SK-N-SH (cell line): ENCODE data around the gene IL17RA. TPM values are rescaled to one million over a fixed set of nuclear protein-coding genes. Genes with fewer than 3 reads are reported as not detected.

Experiments used
- CTCF ChIA-PET: fragments of 300-600, 350-600 bp; formaldehyde crosslinking; extraction: SDS; loops from one replicate; lab custom pipeline; 2021; lab: Yijun Ruan, JAX
- POLR2A ChIA-PET: fragments of 350-600 bp; sonication (Branson Sonifier 250); formaldehyde crosslinking; extraction: SDS; loops from one replicate; lab custom pipeline; 2020; ENCODE audit warnings: antibody characterized with exemption, inconsistent platforms; lab: Yijun Ruan, JAX
- DNase-seq: peaks from one replicate; pipeline ENCODE4 v3.0.0; 2012
- H2AFZ ChIP-seq: fragments of 200-600 bp; sonication (generic); 2 replicates; pipeline ENCODE4 v1.8.1; 2016; ENCODE audit warnings: antibody characterized with exemption, mild to moderate bottlenecking, low read depth
- H3F3A ChIP-seq: fragments of 200-600 bp; sonication (generic); replicated peaks from 2 replicates; pipeline ENCODE3; 2016; ENCODE audit warnings: antibody characterized with exemption, mild to moderate bottlenecking; ENCODE audit not compliant: insufficient read depth
- H3K27ac ChIP-seq, 2 experiments: fragments of 200-500 bp in 1 of 2; fragments of 200-600 bp in 1 of 2; sonication (Bioruptor generic) in 1 of 2; sonication (generic), shearing (Covaris generic) in 1 of 2; 2 replicates each; pipeline versions ENCODE4 v1.5.1 to v1.6.1; 2014 to 2016; ENCODE audit warnings: low read depth in 2 of 2, inconsistent platforms in 1 of 2, low read length in 1 of 2, mild to moderate bottlenecking in 1 of 2, mixed read lengths in 1 of 2
- H3K27me3 ChIP-seq: fragments of 200-600 bp; sonication (generic), shearing (Covaris generic); 2 replicates; pipeline ENCODE4 v1.6.1; 2016; ENCODE audit warnings: mixed run types; ENCODE audit not compliant: insufficient read depth
- H3K36me3 ChIP-seq, 2 experiments: fragments of 200-500 bp in 1 of 2; fragments of 200-600 bp in 1 of 2; sonication (Bioruptor generic) in 1 of 2; sonication (generic) in 1 of 2; replicated peaks in 1 of 2; 2 replicates each; pipeline versions ENCODE3 to v1.5.1; 2014 to 2016; ENCODE audit warnings: low read length in 1 of 2, mild to moderate bottlenecking in 1 of 2; ENCODE audit not compliant: insufficient read depth in 2 of 2, control insufficient read depth in 1 of 2
- H3K4me1 ChIP-seq, 2 experiments: fragments of 200-500 bp in 1 of 2; fragments of 200-600 bp in 1 of 2; sonication (Bioruptor generic) in 1 of 2; sonication (generic), shearing (Covaris generic) in 1 of 2; 2 replicates each; pipeline versions ENCODE4 v1.5.1 to v1.6.1; 2014 to 2016; ENCODE audit warnings: low read depth in 1 of 2, low read length in 1 of 2, mixed run types in 1 of 2; ENCODE audit not compliant: insufficient read depth in 2 of 2, control insufficient read depth in 1 of 2
- H3K4me2 ChIP-seq: fragments of 200-600 bp; sonication (generic), shearing (Covaris generic); 2 replicates; pipeline ENCODE4 v1.6.1; 2017; ENCODE audit warnings: mixed run types
- H3K4me3 ChIP-seq, 2 experiments: fragments of 200-500 bp in 1 of 2; fragments of 200-600 bp in 1 of 2; sonication (Bioruptor generic) in 1 of 2; sonication (generic), shearing (Covaris generic) in 1 of 2; 2 replicates each; pipeline versions ENCODE4 v1.5.1 to v1.8.1; 2014 to 2016; ENCODE audit warnings: low read depth in 2 of 2, inconsistent platforms in 1 of 2, low read length in 1 of 2, mild to moderate bottlenecking in 1 of 2, mixed read lengths in 1 of 2, moderate library complexity in 1 of 2
- H3K79me2 ChIP-seq: fragments of 200-600 bp; sonication (generic); 2 replicates; pipeline ENCODE4 v1.8.1; 2017; ENCODE audit warnings: mild to moderate bottlenecking; ENCODE audit not compliant: insufficient read depth
- H3K9ac ChIP-seq: fragments of 200-600 bp; sonication (generic); 2 replicates; pipeline ENCODE4 v1.6.1; 2017; ENCODE audit warnings: mixed run types
- H3K9me2 ChIP-seq: fragments of 200-600 bp; sonication (generic); 2 replicates; pipeline ENCODE4 v1.6.1; 2017; ENCODE audit warnings: mixed run types
- H3K9me3 ChIP-seq: fragments of 200-600 bp; sonication (generic); 2 replicates; pipeline ENCODE4 v1.6.1; 2017; ENCODE audit warnings: mixed run types, mild to moderate bottlenecking, moderate library complexity
- H4K20me1 ChIP-seq: fragments of 200-600 bp; sonication (generic); 2 replicates; pipeline ENCODE4 v1.6.1; 2017; ENCODE audit warnings: mild to moderate bottlenecking, mixed run types; ENCODE audit not compliant: insufficient read depth
- CTCF ChIP-seq: fragments of 200-600 bp; sonication (generic); IDR thresholded peaks from 2 replicates; pipeline ENCODE4 v1.6.1; 2017; ENCODE audit warnings: antibody characterized with exemption, mild to moderate bottlenecking, moderate library complexity
- EZH2phosphoT487 ChIP-seq: fragments of 200-600 bp; sonication (generic); IDR thresholded peaks from 2 replicates; pipeline ENCODE4 v1.6.1; 2017; ENCODE audit warnings: low read depth, mixed run types, mild to moderate bottlenecking, antibody characterized with exemption, moderate library complexity, borderline replicate concordance
- FOSL2 ChIP-seq: IDR thresholded peaks from 2 replicates; pipeline ENCODE4 v1.4.0; 2012; ENCODE audit warnings: low read depth, mild to moderate bottlenecking, moderate library complexity, borderline replicate concordance
- FOXJ3 ChIP-seq: sonication (generic); formaldehyde crosslinking; IDR thresholded peaks from 2 replicates; pipeline ENCODE4 v1.5.1; 2020; ENCODE audit warnings: mild to moderate bottlenecking, missing genetic modification reagents
- FOXM1 ChIP-seq: IDR thresholded peaks from 2 replicates; pipeline ENCODE4 v1.4.0; 2012; ENCODE audit warnings: low read depth, mild to moderate bottlenecking
- GABPA ChIP-seq: IDR thresholded peaks from 2 replicates; pipeline ENCODE4 v1.4.0; 2012; ENCODE audit warnings: low read depth, mild to moderate bottlenecking
- JUND ChIP-seq: IDR thresholded peaks from 2 replicates; pipeline ENCODE4 v1.4.0; 2012
- NFIC ChIP-seq: IDR thresholded peaks from 2 replicates; pipeline ENCODE4 v1.4.0; 2012; ENCODE audit warnings: borderline replicate concordance
- NRF1 ChIP-seq: IDR thresholded peaks from 2 replicates; pipeline ENCODE4 v1.6.1; 2012; ENCODE audit warnings: low read depth, mild to moderate bottlenecking, low read length
- POLR2AphosphoS5 ChIP-seq: IDR thresholded peaks from 2 replicates; pipeline ENCODE4 v1.6.1; 2012; ENCODE audit warnings: low read depth, low read length
- RCOR1 ChIP-seq: fragments of 150-350 bp; IDR thresholded peaks from 2 replicates; pipeline ENCODE4 v1.6.1; 2017; ENCODE audit warnings: antibody characterized with exemption, low read length
- RXRA ChIP-seq: IDR thresholded peaks from 2 replicates; pipeline ENCODE4 v1.4.0; 2012; ENCODE audit warnings: low read depth, mild to moderate bottlenecking, borderline replicate concordance
- TEAD4 ChIP-seq: IDR thresholded peaks from 2 replicates; pipeline ENCODE4 v1.4.0; 2012; ENCODE audit warnings: mild to moderate bottlenecking, borderline replicate concordance; ENCODE audit not compliant: insufficient read depth
- USF1 ChIP-seq: IDR thresholded peaks from 2 replicates; pipeline ENCODE4 v1.4.0; 2012; ENCODE audit warnings: low read depth, borderline replicate concordance
- WGBS: methylation state at CpG from one replicate; pipeline ENCODE4 v1.1.6; 2017; ENCODE audit warnings: low lambda C conversion rate; 5-methylcytosine and 5-hydroxymethylcytosine counted together
- polyA plus RNA-seq, 3 experiments: library from polyadenylated mRNA; depleted of rRNA; stranded (reverse); fragments of >200 nt; gene quantifications; 2 replicates each; pipeline ENCODE4 v1.2.3, GENCODE V29; 2012

Gene IL17RA
- polyA plus RNA-seq, 1 of the 3 experiments (the other 2 are of a cell fraction), result 4.5 TPM

- POLR2A ChIA-PET, result no interaction called here
These were observed 32.0 kb downstream of the IL17RA start for GRCh38 chr22:17116572-17117330.

GRCh38 chr22:17117400-17117799 is 32.6 kb downstream of the IL17RA start:
- no peak overlapping the region for H3K4me3 ChIP-seq
- no peaks in the 10 kb centered on the region for H3F3A ChIP-seq
- no peak for DNase-seq
- no peaks in the 10 kb centered on the region for H3K9me3 ChIP-seq
- no CpG with 5 or more reads among the region's 3 CpGs for WGBS
- no peak for TF ChIP-seq FOSL2
- TF ChIP-seq EZH2phosphoT487, result no peak
- POLR2A ChIA-PET, result no interaction called here
- CTCF ChIA-PET, result interaction anchor here (0.7 to 2.7 kb wide), 4 partner anchors 10 to 59 kb away, joined by 3 to 15 read pairs (median 10); no protein-coding TSS in a partner anchor
- H3K27ac ChIP-seq, result no peak overlapping the region
- no peaks in the 10 kb centered on the region for H3K9me2 ChIP-seq
- no peak overlapping the region for H3K4me2 ChIP-seq
- peaks cover 9% of the 10 kb centered on the region; the same call in 1 of the 2 replicates for H3K27me3 ChIP-seq
- H2AFZ ChIP-seq, result no peak overlapping the region
- no peaks in the 10 kb centered on the region for H3K79me2 ChIP-seq
- H3K9ac ChIP-seq, result no peak overlapping the region
- no peaks in the 10 kb centered on the region for H4K20me1 ChIP-seq
- H3K4me1 ChIP-seq, result peaks cover 0 to 5% of the 10 kb centered on the region in 2 experiments; a peak in 1 of 4 replicates
- no peaks in the 10 kb centered on the region for H3K36me3 ChIP-seq

More at GRCh38 chr22:17116572-17117330, 32.0 kb downstream of the IL17RA start:
- H3K27me3 ChIP-seq, result peaks cover 3% of the 10 kb centered on the region; the same call in 1 of the 2 replicates
- no peaks in the 10 kb centered on the region for H3K36me3 ChIP-seq
- H3K4me1 ChIP-seq, result peaks cover 0 to 3% of the 10 kb centered on the region in 2 experiments; a peak in 1 of 4 replicates
- H3F3A ChIP-seq, result no peaks in the 10 kb centered on the region
- no peaks in the 10 kb centered on the region for H3K9me3 ChIP-seq
- no peak overlapping the region for H3K27ac ChIP-seq
- no peak overlapping the region for H2AFZ ChIP-seq
- no peaks in the 10 kb centered on the region for H3K9me2 ChIP-seq
- 16% methylated on average over 6 of the region's 6 CpGs for WGBS
- H4K20me1 ChIP-seq, result no peaks in the 10 kb centered on the region
- no peak overlapping the region for H3K4me2 ChIP-seq
- no peak overlapping the region for H3K9ac ChIP-seq
- CTCF ChIA-PET, result interaction anchor here (1.8 to 2.7 kb wide), 2 partner anchors 55 to 59 kb away, joined by 8 to 11 read pairs; no protein-coding TSS in a partner anchor
- H3K4me3 ChIP-seq, result no peak overlapping the region
- DNase-seq, result no peak
- no peak for TF ChIP-seq GABPA
- TF ChIP-seq TEAD4, result no peak
- no peak for TF ChIP-seq NRF1
- no peak for TF ChIP-seq POLR2AphosphoS5
- no peak for TF ChIP-seq JUND
- no peak for TF ChIP-seq FOXM1
- TF ChIP-seq, all 33 proteins: peak for 0
- no peaks in the 10 kb centered on the region for H3K79me2 ChIP-seq

GRCh38 chr22:17117890-17118289 is 33.1 kb downstream of the IL17RA start:
- Histone ChIP-seq H3F3A (no peaks in the 10 kb centered on the region), H3K9me2 (no peaks in the 10 kb centered on the region), H3K4me3 (no peak overlapping the region), H2AFZ (no peak overlapping the region), H3K27ac (no peak overlapping the region), H3K27me3 (peaks cover 9% of the 10 kb centered on the region; the same call in 1 of the 2 replicates), H3K36me3 (no peaks in the 10 kb centered on the region), H3K4me1 (peaks cover 0 to 5% of the 10 kb centered on the region in 2 experiments; a peak in 1 of 4 replicates), H3K9me3 (no peaks in the 10 kb centered on the region), H3K9ac (no peak overlapping the region), H3K4me2 (no peak overlapping the region), H4K20me1 (no peaks in the 10 kb centered on the region), H3K79me2 (no peaks in the 10 kb centered on the region)
- ChIA-PET CTCF (interaction anchor here (0.7 to 2.7 kb wide), 3 partner anchors 11 to 60 kb away, joined by 3 to 15 read pairs (median 11); no protein-coding TSS in a partner anchor), POLR2A (no interaction called here)
- WGBS, result 49% methylated on average over 4 of the region's 4 CpGs
- DNase-seq, result no peak
- TF ChIP-seq GABPA, result no peak
- no peak for TF ChIP-seq EZH2phosphoT487
- no peak for TF ChIP-seq RXRA
- TF ChIP-seq FOXJ3 (CRISPR knock-in tag), result no peak
- no peak for TF ChIP-seq POLR2AphosphoS5
- no peak for TF ChIP-seq NRF1
- no peak for TF ChIP-seq RCOR1
- no peak for TF ChIP-seq NFIC
- TF ChIP-seq JUND, result no peak
- TF ChIP-seq CTCF, result no peak
- TF ChIP-seq USF1, result no peak
